HG03575 (cell line): Measurements from ENCODE around the gene GRIP2.

Experiments used
- ATAC-seq: cut with Tn5 transposase; IDR thresholded peaks from one replicate; pipeline ENCODE4 v1.9.1; 2021; ENCODE audit not compliant: unreplicated experiment, insufficient number of reproducible peaks, low FRiP score; ENCODE audit errors: extremely low read depth

Gene GRIP2

GRCh38 chr3:14512281-14512941, 27.7 kb downstream of the GRIP2 start:
- ATAC-seq = no peak

GRCh38 chr3:14511623-14512280, 28.4 kb downstream of the GRIP2 start:
- no peak for ATAC-seq

GRCh38 chr3:14510838-14511622, 29.1 kb downstream of the GRIP2 start:
- ATAC-seq = no peak

GRCh38 chr3:14509796-14510100, 30.4 kb downstream of the GRIP2 start:
- no peak for ATAC-seq

- no peak for ATAC-seq
Measured at GRCh38 chr3:14508966-14509795, 31.0 kb downstream of the GRIP2 start.

- ATAC-seq = no peak
Measured at GRCh38 chr3:14508505-14508819, 31.7 kb downstream of the GRIP2 start.

GRCh38 chr3:14507757-14508504, 32.2 kb downstream of the GRIP2 start:
- no peak for ATAC-seq

GRCh38 chr3:14507305-14507741, 32.8 kb downstream of the GRIP2 start:
- no peak for ATAC-seq

- no peak for ATAC-seq
Measured at GRCh38 chr3:14506626-14507304, 33.4 kb downstream of the GRIP2 start.

GRCh38 chr3:14505803-14506500, 34.2 kb downstream of the GRIP2 start:
- ATAC-seq = no peak

GRCh38 chr3:14505001-14505802, 34.9 kb downstream of the GRIP2 start:
- no peak for ATAC-seq

- ATAC-seq = no peak
Measured at GRCh38 chr3:14503706-14504065, 36.5 kb downstream of the GRIP2 start.

- ATAC-seq = no peak
Measured at GRCh38 chr3:14503033-14503705, 37.0 kb downstream of the GRIP2 start.

GRCh38 chr3:14502472-14502871, 37.7 kb downstream of the GRIP2 start:
- ATAC-seq = no peak

GRCh38 chr3:14497321-14497720, 42.8 kb downstream of the GRIP2 start:
- no peak for ATAC-seq

- no peak for ATAC-seq
Measured at GRCh38 chr3:14496351-14496750, 43.8 kb downstream of the GRIP2 start.

- no peak for ATAC-seq
Measured at GRCh38 chr3:14494973-14495300, 45.2 kb downstream of the GRIP2 start.
